IMR-90 (cell line): ENCODE data around the gene KMT2A.

Experiments used
- BHLHE40 ChIP-seq: fragments of 150-350 bp; IDR thresholded peaks from 2 replicates; pipeline ENCODE4 v1.6.1; 2016; ENCODE audit warnings: mild to moderate bottlenecking, low read depth, low read length
- CEBPB ChIP-seq: IDR thresholded peaks from 2 replicates; pipeline ENCODE4 v1.6.1; 2012; ENCODE audit warnings: low read depth, low read length, improper control_type of control experiment
- FOS ChIP-seq: fragments of 150-350 bp; IDR thresholded peaks from 2 replicates; pipeline ENCODE4 v1.6.1; 2016; ENCODE audit warnings: low read depth, low read length
- MAFK ChIP-seq: IDR thresholded peaks from 2 replicates; pipeline ENCODE4 v1.6.1; 2012; ENCODE audit warnings: low read depth, low read length, improper control_type of control experiment
- MXI1 ChIP-seq: IDR thresholded peaks from 2 replicates; pipeline ENCODE4 v1.6.1; 2012; ENCODE audit warnings: low read depth, mild to moderate bottlenecking, low read length, moderate library complexity, borderline replicate concordance
- NFE2L2 ChIP-seq: fragments of 150-350 bp; IDR thresholded peaks from 2 replicates; pipeline ENCODE4 v1.6.1; 2016; ENCODE audit warnings: low read depth, mild to moderate bottlenecking, low read length
- POLR2A ChIP-seq: IDR thresholded peaks from 2 replicates; pipeline ENCODE4 v1.6.1; 2012; ENCODE audit warnings: mild to moderate bottlenecking, low read depth, low read length
- RAD21 ChIP-seq: IDR thresholded peaks from 2 replicates; pipeline ENCODE4 v1.6.1; 2012; ENCODE audit warnings: low read length, improper control_type of control experiment
- SMC3 ChIP-seq: fragments of 150-350 bp; IDR thresholded peaks from 2 replicates; pipeline ENCODE4 v1.6.1; 2016; ENCODE audit warnings: low read depth, mild to moderate bottlenecking, antibody characterized with exemption, low read length, moderate library complexity
- TF ChIP-seq, protein P1 (sequence below): conservative IDR thresholded peaks from 2 replicates; pipeline ENCODE4 v1.5.1; 2012; ENCODE audit warnings: mild to moderate bottlenecking, low read depth, low read length, improper control_type of control experiment
- TF ChIP-seq, protein P2 (sequence below): fragments of 150-350 bp; IDR thresholded peaks from 2 replicates; pipeline ENCODE4 v1.6.1; 2016; ENCODE audit warnings: low read depth, mild to moderate bottlenecking, low read length, moderate library complexity, borderline replicate concordance

DNA sequence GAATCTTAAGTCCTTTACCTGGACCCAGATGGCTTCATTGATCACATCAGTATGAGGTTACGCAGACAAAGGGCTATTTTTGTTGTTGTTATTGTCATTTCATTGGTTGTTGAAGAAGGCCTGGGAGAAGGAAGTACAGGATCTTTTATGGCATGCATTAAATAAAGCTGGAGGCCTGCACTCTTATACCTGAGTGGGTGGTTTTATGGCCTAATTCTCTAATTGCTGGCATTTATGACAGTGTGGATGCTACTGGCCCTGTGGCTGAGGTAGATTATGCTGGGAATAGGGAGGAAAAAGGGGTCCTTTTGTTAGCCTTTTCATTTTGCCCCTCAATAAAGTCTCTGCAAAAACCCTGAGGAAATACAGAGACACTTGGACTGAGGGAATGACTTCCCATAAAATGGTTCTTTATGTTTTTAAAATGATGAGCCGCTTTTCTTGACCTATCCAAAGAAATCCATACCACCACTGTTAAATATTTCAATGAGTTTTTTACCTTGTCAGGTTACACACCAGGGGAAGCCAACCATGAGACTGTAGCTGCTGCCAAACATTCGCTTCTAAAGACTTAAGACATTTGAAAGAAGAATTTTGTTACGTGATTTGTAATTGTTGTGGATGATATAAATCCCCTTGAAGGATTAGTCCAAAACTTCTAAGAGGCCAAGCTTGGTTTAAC is 6.8 kb downstream of the KMT2A start:
- TF ChIP-seq, protein P1, sequence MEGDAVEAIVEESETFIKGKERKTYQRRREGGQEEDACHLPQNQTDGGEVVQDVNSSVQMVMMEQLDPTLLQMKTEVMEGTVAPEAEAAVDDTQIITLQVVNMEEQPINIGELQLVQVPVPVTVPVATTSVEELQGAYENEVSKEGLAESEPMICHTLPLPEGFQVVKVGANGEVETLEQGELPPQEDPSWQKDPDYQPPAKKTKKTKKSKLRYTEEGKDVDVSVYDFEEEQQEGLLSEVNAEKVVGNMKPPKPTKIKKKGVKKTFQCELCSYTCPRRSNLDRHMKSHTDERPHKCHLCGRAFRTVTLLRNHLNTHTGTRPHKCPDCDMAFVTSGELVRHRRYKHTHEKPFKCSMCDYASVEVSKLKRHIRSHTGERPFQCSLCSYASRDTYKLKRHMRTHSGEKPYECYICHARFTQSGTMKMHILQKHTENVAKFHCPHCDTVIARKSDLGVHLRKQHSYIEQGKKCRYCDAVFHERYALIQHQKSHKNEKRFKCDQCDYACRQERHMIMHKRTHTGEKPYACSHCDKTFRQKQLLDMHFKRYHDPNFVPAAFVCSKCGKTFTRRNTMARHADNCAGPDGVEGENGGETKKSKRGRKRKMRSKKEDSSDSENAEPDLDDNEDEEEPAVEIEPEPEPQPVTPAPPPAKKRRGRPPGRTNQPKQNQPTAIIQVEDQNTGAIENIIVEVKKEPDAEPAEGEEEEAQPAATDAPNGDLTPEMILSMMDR = no peak
- TF ChIP-seq, protein P2, sequence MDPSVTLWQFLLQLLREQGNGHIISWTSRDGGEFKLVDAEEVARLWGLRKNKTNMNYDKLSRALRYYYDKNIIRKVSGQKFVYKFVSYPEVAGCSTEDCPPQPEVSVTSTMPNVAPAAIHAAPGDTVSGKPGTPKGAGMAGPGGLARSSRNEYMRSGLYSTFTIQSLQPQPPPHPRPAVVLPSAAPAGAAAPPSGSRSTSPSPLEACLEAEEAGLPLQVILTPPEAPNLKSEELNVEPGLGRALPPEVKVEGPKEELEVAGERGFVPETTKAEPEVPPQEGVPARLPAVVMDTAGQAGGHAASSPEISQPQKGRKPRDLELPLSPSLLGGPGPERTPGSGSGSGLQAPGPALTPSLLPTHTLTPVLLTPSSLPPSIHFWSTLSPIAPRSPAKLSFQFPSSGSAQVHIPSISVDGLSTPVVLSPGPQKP = no peak
- no peak for TF ChIP-seq SMC3
- TF ChIP-seq POLR2A = no peak
- TF ChIP-seq BHLHE40 = no peak
- TF ChIP-seq NFE2L2 = no peak
- no peak for TF ChIP-seq MXI1
- no peak for TF ChIP-seq RAD21
- no peak for TF ChIP-seq FOS
- TF ChIP-seq MAFK = no peak
- TF ChIP-seq CEBPB = no peak
